GM18867 (cell line): ENCODE data around the gene ENTPD8.
A peak's percentile ranks its signal among the peaks of the same experiment; 100 is the strongest.

Source experiments
- ATAC-seq: cut with Tn5 transposase; IDR thresholded peaks from one replicate; pipeline ENCODE4 v1.9.1; 2021; ENCODE audit warnings: mild to moderate bottlenecking, moderate library complexity; ENCODE audit not compliant: unreplicated experiment

ENTPD8 gene

GRCh38 chr9:137449081-137449844, 8.1 kb upstream of the ENTPD8 start:
- no peak for ATAC-seq

DNA sequence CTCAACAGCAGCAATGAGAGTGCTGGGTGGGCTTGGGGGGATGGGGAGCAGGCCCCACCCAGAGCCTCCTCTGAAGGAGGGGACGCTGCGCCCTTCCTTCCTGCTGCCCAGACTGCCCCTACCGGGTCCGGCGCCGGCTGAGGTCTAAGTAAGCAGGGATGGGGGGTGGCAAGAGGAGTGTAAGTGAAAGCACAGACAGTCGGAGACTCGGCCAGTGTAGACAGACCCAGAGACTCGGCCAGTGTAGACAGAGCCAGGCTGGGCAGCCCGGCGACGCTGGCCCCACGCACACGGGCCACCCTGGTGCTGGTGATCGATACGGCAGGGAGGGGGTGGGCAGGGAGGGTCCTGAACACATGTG, 7.4 kb upstream of the ENTPD8 start:
- ATAC-seq: no peak

DNA sequence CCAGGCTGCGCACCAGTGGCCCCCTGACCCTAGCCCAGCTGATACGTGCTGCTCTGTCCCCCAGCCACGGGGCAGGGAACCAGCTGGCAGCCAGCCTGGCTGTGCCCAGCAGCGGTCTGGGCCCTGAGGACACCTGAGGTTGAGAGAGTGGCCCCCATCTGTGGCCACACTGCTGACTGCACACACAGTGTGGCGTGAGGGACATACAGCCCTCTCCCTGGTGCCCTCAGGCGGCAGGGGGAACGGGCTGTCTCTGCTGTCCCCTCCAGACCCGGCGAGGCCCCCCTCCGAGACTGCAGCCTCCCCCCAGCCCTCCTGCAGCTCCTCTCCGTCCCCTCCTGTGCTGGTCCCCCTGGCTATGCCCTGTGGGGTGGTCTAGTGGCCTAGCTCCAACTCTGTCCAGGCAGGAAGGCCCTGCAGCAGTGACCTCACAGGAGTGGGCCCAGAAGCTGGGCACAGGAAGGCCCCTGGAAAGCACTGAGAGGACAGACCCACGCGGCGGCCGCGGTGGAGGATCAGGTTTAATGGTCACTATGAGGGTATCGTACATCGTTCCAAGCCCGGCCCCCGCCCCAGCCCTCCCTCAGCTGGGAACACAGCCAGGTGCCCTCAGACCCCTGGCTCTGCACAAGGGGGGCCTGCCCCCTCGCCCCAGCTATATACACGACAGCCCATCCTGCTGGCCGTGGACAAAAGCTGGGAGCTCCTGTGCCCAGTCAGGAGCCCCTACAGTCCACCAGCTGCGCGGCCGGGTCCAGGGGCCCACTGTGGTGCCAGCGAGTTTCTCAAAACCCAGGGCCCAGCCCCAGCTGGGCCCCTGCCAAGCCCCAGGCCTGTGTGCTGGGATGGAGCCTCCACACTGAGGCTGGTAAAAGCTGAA, 6.8 kb upstream of the ENTPD8 start:
- ATAC-seq: no peak

GRCh38 chr9:137446851-137447471, 5.8 kb upstream of the ENTPD8 start:
- ATAC-seq: no peak

GRCh38 chr9:137445930-137446431, 4.8 kb upstream of the ENTPD8 start:
- ATAC-seq: no peak

DNA sequence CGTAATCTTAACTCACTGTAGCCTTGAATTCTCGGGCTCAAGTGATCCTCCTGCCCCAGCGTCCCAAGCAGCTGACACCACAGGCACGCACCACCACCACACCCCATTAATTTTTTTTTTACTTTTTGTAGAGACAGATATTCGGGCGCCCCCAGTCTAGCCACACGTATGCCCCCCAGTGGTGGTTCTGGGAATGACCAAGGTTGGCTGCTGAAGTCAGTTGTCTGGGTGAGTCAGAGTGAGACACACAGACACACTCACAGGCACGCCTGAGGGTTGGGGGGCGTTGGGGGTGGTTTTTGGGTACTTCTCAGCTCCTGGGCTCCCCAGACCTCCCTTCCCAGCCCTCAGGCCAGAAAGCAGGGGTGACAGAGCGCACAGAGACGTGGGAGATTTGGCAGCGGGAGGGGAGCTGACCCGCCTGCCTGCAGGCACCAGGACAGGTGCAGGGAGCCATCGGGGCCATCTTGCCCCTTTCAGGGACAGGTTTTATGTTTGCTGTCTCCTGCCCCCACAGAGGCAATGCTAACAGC, 4.2 kb upstream of the ENTPD8 start:
- peak; percentile 54 for ATAC-seq

- no peak for ATAC-seq
These were observed 3.1 kb upstream of the ENTPD8 start for GRCh38 chr9:137444106-137444790.

DNA sequence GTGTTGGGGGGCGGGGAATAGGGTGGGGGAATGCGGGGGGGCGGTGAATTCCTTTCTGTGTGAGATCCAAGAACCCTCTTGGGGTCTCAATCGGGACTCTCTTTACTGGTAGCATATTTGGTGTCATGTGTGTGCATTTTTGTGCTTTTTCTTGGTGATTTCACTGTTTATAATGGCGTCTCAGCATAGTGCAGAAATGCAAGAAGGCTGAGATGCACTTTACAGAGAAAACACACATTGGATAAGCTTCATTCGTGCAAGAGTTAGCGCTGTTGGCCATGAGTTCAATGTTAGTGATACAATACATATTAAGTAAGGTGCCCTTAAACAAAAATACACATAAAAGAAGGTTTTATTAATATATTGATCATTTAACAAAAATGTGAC, 771 bp upstream of the ENTPD8 start:
- no peak for ATAC-seq

GRCh38 chr9:137439158-137439714, 1.9 kb downstream of the ENTPD8 start:
- ATAC-seq: no peak

DNA sequence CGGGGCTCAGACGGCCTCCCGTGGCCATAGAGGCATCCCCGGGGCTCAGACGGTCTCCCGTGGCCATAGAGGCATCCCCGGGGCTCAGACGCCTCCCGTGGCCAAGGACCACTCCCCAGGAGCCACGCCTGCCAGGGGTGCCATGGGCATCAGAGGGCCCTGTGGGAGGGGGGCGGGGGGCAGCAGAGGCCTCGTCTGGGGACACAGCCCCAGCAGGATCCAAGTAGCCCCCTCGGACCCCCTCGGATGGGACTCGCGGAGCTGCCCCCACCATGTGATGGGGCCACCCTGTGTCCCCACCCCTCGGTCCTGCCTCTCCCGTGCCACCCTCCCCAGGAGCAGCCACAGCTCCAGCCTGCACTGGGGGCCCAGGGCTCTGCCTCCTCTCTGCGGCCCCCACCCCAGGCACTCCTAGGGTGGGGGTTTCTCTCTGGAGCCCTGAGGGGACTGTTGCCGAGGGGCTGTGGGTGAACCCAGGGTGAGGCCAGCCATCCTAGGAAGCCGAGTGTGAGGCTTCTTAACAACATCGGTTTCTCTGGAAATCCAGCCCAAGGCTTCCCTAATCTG, 2.5 kb downstream of the ENTPD8 start:
- no peak for ATAC-seq

GRCh38 chr9:137437691-137438590, 3.2 kb downstream of the ENTPD8 start:
- ATAC-seq: no peak

DNA sequence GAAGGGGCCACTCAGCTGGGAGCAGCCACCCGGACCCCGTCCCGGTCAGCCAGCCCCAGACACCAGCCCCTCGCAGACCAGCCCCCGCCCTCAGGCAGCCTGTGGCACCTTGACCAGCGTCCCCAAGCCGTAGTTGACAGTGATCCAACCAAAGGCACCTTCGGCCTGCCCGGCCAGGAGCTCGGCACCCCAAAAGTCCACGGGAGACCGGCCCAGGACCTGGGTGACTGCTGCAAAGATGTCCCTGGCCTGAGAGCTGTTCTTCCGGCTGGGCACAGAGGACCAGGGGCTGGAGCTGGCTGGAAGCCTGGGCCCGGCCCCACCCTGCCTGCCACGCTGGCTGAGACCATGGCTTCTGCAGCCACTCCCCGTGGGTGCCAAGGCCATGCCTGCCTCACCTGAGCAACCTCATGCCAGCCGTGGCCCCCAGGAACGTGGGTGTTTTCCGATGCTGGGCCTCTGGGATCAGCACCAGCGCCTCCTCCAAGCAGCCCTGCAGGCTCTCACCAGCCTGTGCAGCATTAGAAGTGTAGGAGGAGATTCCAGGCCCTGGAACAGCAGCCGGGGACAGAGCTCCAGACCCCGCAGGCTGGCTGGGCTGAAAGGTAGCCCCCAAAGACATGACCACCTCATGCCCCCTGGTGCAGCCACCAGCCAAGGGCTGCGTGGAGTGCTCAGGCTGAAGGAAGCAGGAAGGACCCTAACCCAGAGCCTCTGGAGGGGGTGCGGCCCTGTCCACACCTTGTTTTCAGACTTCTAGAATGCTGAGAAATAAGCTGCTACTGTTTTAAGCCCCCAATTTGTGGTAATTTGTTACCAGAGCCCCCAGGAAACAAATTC, 4.2 kb downstream of the ENTPD8 start:
- no peak for ATAC-seq

DNA sequence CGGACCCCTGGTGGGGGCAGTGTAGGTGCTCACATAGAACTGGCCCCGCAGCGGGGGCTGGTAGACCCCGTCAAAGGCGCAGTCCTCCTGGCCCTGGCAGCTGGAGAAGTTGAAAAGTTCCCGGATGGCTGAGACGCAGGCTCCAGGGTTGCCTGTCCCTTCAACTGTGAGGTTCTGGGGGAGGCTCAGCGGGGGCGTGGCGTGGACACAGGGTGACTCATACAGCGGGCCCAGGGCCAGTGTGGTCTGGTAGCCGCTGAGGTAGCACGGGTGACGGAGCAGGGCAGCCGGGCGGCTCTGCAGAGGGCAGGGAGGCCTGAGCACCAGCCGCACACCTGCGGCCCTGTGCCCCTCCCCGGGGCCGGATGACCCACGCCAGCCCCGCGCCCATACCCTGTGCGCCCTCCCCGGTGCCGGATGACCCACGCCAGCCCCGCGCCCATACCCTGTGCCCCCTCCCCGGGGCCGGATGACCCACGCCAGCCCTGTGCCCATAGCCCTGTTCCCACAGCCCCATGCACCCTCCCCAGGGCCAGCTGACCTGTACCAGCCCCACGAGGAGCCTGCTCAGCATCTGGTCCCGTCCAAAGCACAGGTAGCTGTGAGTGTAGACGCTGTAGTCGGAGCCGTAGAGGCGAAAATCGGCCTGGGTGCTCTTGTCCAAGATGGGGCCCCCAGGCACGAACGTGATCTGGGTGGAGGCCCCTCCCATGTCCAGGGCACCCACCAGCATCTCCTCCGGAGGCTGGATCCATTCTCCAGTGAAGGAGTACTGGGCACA, 5.0 kb downstream of the ENTPD8 start:
- no peak for ATAC-seq

GRCh38 chr9:137435381-137435891, 5.7 kb downstream of the ENTPD8 start:
- ATAC-seq: no peak

GRCh38 chr9:137434498-137435380, 6.4 kb downstream of the ENTPD8 start:
- ATAC-seq: no peak

GRCh38 chr9:137433916-137434431, 7.2 kb downstream of the ENTPD8 start:
- ATAC-seq: no peak
